Activated naive CD4-positive, alpha-beta T cell treated with anti-CD3 and anti-CD28 coated beads for 36 hours (primary cell): ENCODE results near the gene CCM2. TPM values are rescaled to one million over a fixed set of nuclear protein-coding genes. Genes with fewer than 3 reads are reported as not detected.

Source experiments
- CTCF ChIA-PET: fragments of 350-600 bp; sonication (Branson Sonifier 250); formaldehyde crosslinking; loops from one replicate; lab custom pipeline; 2021; ENCODE audit warnings: antibody characterized with exemption; lab: Charles Lee
- DNase-seq: peaks from one replicate; pipeline ENCODE4 v3.0.0-alpha.2; 2020
- H3K27ac Mint-ChIP-seq: one replicate; pipeline ENCODE4 v1.8.0; 2021; ENCODE audit warnings: mild to moderate bottlenecking, mixed read lengths
- H3K27me3 Mint-ChIP-seq: one replicate; pipeline ENCODE4 v1.8.0; 2021; ENCODE audit warnings: low read depth, mixed read lengths
- H3K36me3 Mint-ChIP-seq: one replicate; pipeline ENCODE4 v1.8.0; 2021; ENCODE audit warnings: low read depth, mixed read lengths
- H3K4me1 Mint-ChIP-seq: one replicate; pipeline ENCODE4 v1.8.0; 2021; ENCODE audit warnings: low read depth, mixed read lengths
- H3K4me3 Mint-ChIP-seq: one replicate; pipeline ENCODE4 v1.8.0; 2021; ENCODE audit warnings: mild to moderate bottlenecking, moderate library complexity, mixed read lengths
- H3K9me3 Mint-ChIP-seq: one replicate; pipeline ENCODE4 v1.8.0; 2021; ENCODE audit warnings: mixed read lengths
- intact Hi-C: fragments of 100-400 bp; cut with micrococcal nuclease; formaldehyde crosslinking; loops from one replicate; pipeline ENCODE4 v1.15.1; 2023
- total RNA-seq, 2 experiments: library from RNA; stranded (reverse); gene quantifications; one replicate each; pipeline ENCODE4 v1.2.3, GENCODE V29; 2021

The CCM2 gene
- total RNA-seq, 2 experiments from 2014 or later: 87.9 to 88.3 TPM

DNA sequence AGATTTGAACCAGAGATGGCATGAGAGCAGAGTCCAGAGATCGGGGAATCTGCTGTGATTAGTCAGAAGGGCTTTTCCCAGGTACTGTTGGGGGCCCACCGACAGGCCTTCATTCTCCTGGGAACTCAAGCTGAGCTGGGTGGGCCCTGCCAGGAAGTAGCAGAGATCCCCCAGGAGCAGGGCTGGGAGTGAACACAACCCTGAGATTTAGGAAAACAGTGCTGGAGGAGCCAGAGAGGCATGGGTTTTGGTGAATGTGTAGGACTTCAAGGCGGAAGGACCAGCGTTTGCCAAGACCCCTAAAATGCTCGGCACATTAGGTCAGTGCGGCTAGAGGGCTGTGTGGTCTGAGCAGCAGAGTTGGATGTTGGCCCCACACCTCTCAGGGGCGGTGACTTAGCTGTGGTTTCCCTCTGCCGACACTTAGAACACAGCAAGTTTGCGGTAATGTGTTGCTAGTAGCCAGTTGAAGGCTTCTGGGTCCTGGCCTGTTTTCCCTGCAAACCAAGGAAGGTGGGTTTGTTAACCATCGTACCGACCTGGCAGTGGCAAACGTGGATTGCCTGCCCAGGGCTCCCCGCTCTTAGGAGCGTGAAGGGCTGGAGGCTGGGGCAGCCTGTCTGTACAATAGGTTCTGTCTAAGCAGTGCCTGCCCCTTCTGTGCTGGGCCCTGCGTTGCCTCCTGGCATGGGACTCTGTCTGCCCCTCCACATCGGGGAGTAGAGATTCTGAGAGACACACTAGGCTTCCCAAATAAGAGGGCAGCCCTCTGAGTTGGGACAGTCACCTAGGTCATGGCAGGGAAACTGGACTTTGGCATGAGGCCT lies 74.7 kb downstream of the CCM2 start:
- Mint-ChIP-seq H3K27me3 (no peaks in the 10 kb centered on the region), H3K4me1 (no peaks in the 10 kb centered on the region), H3K9me3 (no peaks in the 10 kb centered on the region), H3K36me3 (peaks cover 26% of the 10 kb centered on the region), H3K4me3 (no peak overlapping the region), H3K27ac (peak overlapping the region; percentile 56)
- intact Hi-C loops: no loop called here
- CTCF ChIA-PET: no interaction called here
- DNase-seq: no peak

DNA sequence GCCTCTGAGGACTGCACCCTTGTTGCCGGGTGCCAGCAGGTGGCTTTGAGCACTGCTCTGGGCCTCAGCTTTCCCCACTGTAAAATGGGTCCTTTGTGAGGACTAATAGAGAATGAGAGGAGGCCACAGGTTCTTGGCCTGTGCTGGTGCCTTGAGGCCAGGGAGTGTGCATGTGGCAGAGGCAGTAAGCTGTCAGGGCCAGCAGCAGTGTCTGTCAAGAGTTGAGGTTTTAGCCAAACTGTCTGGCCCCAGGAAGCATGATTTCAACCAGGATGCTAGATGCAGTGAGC lies 75.3 kb downstream of the CCM2 start:
- Mint-ChIP-seq H3K4me3 (no peak overlapping the region), H3K36me3 (peaks cover 26% of the 10 kb centered on the region), H3K27ac (no peak overlapping the region), H3K4me1 (no peaks in the 10 kb centered on the region), H3K9me3 (no peaks in the 10 kb centered on the region), H3K27me3 (no peaks in the 10 kb centered on the region)
- CTCF ChIA-PET: no interaction called here
- intact Hi-C loops: no loop called here
- DNase-seq: no peak

DNA sequence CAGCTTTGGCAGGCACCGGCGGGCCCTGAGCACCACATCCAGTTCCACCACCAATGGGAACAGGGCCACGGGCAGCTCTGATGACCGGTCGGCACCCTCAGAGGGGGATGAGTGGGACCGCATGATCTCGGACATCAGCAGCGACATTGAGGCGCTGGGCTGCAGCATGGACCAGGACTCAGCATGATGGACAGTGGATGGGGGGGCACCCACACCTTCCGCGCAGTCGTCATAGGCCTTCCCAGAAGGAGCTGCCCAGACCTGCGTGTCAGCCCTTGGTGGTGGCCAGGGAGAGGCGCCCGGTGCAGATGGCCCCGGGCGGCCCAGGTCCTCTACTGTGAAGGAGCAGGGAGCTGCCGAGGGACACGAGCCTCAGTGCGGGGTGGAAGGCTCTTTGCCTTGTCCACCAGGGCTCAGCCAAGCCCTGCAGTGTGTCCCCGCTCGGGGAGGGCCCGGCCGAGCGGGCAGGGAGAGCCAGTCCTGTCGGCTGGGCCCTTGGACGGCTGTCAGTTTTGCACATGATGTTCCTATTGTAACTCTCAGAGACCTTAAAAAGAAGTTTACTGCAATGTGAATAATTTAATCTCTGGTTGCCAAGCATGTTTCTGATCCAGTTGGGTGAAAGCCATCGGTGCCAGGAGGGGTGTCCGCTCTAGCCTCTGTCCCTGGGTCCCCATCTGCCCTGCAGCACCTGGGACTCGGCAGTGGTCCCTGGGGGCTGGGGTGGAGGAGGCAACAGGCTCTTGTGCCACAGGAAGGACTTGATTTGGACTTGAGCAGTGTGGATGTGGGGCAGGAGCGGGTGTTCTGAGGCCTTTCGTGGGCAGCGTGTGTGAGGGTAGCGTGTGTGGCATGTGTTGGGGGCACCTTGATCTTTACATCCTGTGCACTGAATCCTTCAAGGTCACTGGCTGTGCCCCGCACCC lies 76.1 kb downstream of the CCM2 start:
- peak overlapping the region; percentile 28 for H3K27ac Mint-ChIP-seq
- intact Hi-C loops: no loop called here
- no peaks in the 10 kb centered on the region for H3K4me1 Mint-ChIP-seq
- H3K36me3 Mint-ChIP-seq: peaks cover 26% of the 10 kb centered on the region
- no peaks in the 10 kb centered on the region for H3K9me3 Mint-ChIP-seq
- CTCF ChIA-PET: no interaction called here
- no peaks in the 10 kb centered on the region for H3K27me3 Mint-ChIP-seq
- no peak overlapping the region for H3K4me3 Mint-ChIP-seq
- no peak for DNase-seq

DNA sequence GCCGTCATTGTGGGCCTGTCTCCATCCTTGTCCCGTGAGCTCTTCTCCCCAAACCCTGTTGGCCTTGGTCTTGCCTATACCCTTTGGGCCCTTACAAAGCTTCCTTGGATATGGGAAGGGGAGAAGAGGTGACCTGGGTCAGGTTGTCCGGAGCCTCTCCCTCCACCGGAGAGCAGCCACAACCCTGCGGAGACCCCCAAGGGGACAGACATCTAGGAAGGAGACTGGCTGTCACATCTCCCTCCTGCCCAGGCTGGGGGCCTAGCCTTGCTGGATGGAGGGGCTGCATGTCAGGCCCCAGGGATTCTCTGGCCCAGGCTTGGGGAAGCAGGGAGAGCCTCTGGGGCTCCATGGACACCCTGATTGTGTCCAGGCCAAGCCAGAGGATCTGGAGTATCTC lies 76.9 kb downstream of the CCM2 start:
- no peak for DNase-seq
- H3K36me3 Mint-ChIP-seq: peaks cover 25% of the 10 kb centered on the region
- CTCF ChIA-PET: interaction anchor here (0.8 to 1.2 kb wide), 2 partner anchors 59 to 104 kb away, joined by 4 read pairs; no protein-coding TSS in a partner anchor
- H3K4me1 Mint-ChIP-seq: no peaks in the 10 kb centered on the region
- no peaks in the 10 kb centered on the region for H3K27me3 Mint-ChIP-seq
- H3K9me3 Mint-ChIP-seq: no peaks in the 10 kb centered on the region
- H3K4me3 Mint-ChIP-seq: no peak overlapping the region
- intact Hi-C loops: no loop called here
- no peak overlapping the region for H3K27ac Mint-ChIP-seq

DNA sequence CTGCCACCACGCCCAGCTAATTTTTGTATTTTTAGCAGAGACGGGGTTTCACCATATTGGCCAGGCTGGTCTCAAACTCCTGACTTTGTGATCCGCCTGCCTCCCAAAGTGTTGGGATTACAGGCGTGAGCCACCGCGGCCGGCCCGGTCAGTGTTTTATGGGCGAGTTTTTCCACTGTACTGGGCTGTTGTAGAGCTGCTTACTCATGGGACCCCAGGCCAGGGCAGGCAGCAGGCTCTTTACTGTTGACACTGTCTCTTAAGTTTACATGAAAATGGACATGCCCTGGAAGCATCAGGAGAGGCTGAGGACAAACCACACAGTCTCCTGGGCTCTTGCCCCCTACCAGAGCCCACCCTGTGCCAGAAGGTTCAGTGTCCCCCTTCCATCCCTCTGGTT lies 77.6 kb downstream of the CCM2 start:
- no peak for DNase-seq
- H3K27ac Mint-ChIP-seq: no peak overlapping the region
- peaks cover 25% of the 10 kb centered on the region for H3K36me3 Mint-ChIP-seq
- intact Hi-C loops: no loop called here
- no peaks in the 10 kb centered on the region for H3K9me3 Mint-ChIP-seq
- H3K4me3 Mint-ChIP-seq: no peak overlapping the region
- H3K27me3 Mint-ChIP-seq: no peaks in the 10 kb centered on the region
- CTCF ChIA-PET: interaction anchor here (0.8 to 1.2 kb wide), 2 partner anchors 58 to 105 kb away, joined by 4 read pairs; no protein-coding TSS in a partner anchor
- H3K4me1 Mint-ChIP-seq: no peaks in the 10 kb centered on the region

DNA sequence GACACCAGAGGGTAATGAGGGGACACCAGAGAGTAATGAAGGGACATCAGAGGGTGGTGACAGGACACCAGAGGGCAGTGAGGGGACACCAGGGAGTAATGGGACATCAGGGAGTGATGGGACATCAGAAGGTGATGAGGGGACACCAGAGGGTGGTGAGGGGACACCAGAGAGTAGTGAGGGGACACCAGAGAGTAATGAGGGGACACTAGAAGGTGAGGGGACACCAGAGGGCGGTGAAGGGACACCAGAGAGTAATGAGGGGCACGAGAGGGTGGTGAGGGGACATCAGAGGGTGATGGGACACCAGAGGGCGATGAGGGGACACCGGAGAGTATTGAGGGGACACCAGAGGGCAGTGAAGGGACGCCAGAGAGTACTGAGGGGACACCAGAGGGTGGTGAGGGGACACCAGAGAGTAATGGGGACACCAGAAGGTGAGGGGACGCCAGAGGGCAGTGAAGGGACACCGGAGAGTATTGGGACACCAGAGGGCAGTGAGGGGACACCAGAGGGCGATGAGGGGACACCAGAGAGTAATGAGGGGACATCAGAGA lies 78.2 kb downstream of the CCM2 start:
- intact Hi-C loops: no loop called here
- DNase-seq: no peak
- no peaks in the 10 kb centered on the region for H3K9me3 Mint-ChIP-seq
- H3K27ac Mint-ChIP-seq: peak overlapping the region; percentile 36
- no peak overlapping the region for H3K4me3 Mint-ChIP-seq
- H3K36me3 Mint-ChIP-seq: peaks cover 20% of the 10 kb centered on the region
- H3K27me3 Mint-ChIP-seq: no peaks in the 10 kb centered on the region
- no peaks in the 10 kb centered on the region for H3K4me1 Mint-ChIP-seq
- CTCF ChIA-PET: interaction anchor here (1.2 kb wide), 1 partner anchor 58 kb away, joined by 4 read pairs; no protein-coding TSS in a partner anchor

DNA sequence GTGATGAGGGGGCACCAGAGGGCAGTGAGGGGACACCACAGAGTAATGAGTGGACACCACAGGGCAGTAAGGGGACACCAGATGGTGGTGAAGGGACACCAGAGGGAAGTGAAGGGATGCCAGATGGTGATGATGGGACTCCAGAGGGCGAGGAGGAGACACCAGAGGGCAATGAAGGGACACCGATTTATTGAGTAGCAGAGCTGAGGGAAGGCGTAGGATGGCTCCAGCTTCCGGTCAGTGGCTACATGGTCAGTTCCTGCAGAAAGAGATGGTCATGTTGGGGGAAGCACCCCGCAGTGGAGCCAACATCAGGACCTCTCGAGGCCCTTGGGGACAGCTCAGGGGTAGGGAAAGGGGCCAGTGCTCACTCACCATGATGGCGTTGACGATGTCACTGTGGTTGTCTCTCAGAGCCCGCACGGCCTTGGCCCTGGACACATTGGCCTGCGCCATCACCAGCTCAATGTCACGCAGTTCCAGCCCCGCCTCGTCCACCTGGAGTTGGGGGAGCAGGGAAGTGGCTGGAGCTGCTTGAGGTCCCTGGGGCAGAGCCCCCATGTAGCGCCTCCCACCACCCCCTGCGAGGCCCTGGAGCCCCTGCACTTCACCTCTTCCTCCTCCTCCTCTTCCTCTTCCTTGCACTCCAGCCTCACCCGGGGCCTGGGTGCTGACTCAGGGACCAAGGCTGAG lies 80.4 kb downstream of the CCM2 start:
- peak; percentile 5 for DNase-seq
- Mint-ChIP-seq H3K36me3 (peaks cover 10% of the 10 kb centered on the region), H3K27me3 (no peaks in the 10 kb centered on the region), H3K9me3 (no peaks in the 10 kb centered on the region), H3K4me1 (no peaks in the 10 kb centered on the region), H3K27ac (no peak overlapping the region), H3K4me3 (no peak overlapping the region)
- intact Hi-C loops: loop anchor here (2.0 kb wide), 1 partner anchor 56 kb away; no protein-coding TSS in a partner anchor
- CTCF ChIA-PET: interaction anchor here (1.1 to 2.6 kb wide), 2 partner anchors 9 to 56 kb away, joined by 3 to 7 read pairs; partner anchors contain the start of gene NACAD

DNA sequence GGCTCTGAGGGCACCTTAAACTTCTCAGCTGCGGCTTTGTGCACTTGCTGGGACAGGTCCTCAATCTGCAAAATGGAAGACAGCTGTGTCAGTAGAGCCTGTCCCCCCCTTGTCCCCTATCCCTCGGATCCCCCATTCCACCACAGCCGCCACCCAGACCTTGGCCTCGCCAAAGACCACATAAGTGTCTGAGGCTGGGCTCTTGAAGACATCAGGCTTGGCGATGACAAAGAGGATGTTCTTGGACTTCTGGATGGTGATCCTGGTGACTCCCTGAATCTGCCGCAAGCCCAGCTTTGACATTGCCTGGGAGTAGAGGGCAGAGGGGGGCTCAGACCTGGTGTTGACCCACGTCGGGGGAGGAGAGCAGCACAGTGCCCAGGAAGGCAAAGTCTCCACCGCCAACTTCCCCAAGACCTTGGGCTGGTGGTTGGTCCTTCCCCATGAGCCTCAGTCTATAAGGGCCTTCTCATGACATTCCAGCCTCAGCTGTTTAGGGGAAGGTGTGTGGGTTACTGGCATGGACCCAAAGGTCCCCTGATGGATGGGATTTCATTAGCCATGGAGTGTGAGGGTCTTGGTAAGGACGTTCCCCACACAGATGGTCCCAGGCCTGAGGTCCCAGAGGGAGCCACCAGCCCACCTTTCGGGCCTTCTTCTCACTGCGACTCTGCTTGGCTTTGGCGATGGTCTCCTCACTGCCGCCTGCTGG lies 81.1 kb downstream of the CCM2 start:
- Mint-ChIP-seq H3K27me3 (no peaks in the 10 kb centered on the region), H3K4me1 (no peaks in the 10 kb centered on the region), H3K27ac (no peak overlapping the region), H3K36me3 (peaks cover 7% of the 10 kb centered on the region), H3K9me3 (no peaks in the 10 kb centered on the region), H3K4me3 (no peak overlapping the region)
- CTCF ChIA-PET: interaction anchor here (1.1 to 2.6 kb wide), 2 partner anchors 8 to 55 kb away, joined by 3 to 7 read pairs; partner anchors contain the start of gene NACAD
- intact Hi-C loops: loop anchor here (2.0 kb wide), 1 partner anchor 56 kb away; no protein-coding TSS in a partner anchor
- peak; percentile 3 for DNase-seq

DNA sequence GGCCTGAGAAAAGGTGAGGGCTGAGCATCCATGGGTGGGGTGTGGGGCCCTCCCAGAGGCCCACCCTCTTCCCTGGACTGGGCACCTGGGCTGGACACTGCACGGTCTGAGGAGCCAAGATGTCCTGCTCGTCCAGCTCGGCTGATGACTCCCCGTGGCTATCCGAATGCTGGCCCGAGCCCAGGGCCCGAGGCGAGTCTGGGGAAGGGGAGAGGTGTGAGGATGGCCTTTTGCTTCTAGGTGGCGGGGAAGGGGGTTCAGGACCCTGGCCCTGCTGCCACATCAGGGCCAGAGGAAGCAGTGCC lies 81.6 kb downstream of the CCM2 start:
- H3K27ac Mint-ChIP-seq: no peak overlapping the region
- no peaks in the 10 kb centered on the region for H3K27me3 Mint-ChIP-seq
- no peak for DNase-seq
- H3K4me1 Mint-ChIP-seq: no peaks in the 10 kb centered on the region
- CTCF ChIA-PET: interaction anchor here (2.6 kb wide), 1 partner anchor 54 kb away, joined by 7 read pairs; no protein-coding TSS in a partner anchor
- H3K36me3 Mint-ChIP-seq: peaks cover 5% of the 10 kb centered on the region
- intact Hi-C loops: loop anchor here (2.0 kb wide), 1 partner anchor 55 kb away; no protein-coding TSS in a partner anchor
- H3K4me3 Mint-ChIP-seq: no peak overlapping the region
- no peaks in the 10 kb centered on the region for H3K9me3 Mint-ChIP-seq

DNA sequence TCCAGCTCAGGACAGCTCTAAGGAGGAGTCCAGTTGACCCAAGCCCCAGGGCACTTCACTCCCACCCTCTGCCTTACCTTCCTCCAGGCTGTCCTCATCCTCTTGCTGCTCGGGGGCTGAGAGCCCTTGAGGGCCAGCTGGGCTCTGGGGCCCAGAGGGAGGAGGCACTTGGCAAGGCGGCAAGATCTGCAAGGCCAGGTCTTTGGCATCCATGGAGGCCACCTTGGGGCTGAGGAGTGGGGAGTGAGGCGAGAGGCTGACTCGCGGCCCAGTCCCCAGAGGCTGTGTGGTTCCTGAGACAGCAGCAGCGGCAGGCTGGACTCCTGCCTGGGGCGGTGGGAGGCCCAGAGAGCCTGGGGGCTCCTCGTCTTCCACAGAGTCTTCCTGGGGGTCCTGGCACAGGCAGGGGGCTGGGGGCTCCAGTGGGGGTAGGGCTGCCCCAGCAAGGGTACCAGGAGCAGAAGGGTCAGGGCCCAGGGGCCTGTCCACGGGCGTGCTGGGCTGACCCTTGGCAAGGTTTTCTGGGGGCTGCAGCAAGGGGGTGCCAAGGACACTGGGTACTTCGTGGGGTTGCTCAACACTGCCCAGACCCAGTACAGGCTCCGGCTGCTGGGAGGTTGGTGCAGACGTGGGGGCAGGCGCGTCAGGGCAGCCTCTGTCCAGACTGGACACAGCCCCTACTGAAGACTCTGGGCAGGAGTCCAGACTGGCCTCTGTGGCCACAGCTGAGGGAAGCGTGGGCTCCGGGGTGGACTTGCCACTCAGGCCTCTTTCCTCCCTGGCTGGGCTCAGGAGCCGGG lies 82.2 kb downstream of the CCM2 start:
- no peak for DNase-seq
- intact Hi-C loops: no loop called here

More for the DNA sequence above, 82.2 kb downstream of the CCM2 start:
- Mint-ChIP-seq H3K4me1 (no peaks in the 10 kb centered on the region), H3K9me3 (no peaks in the 10 kb centered on the region), H3K36me3 (no peaks in the 10 kb centered on the region), H3K4me3 (no peak overlapping the region), H3K27me3 (no peaks in the 10 kb centered on the region), H3K27ac (no peak overlapping the region)
- CTCF ChIA-PET: interaction anchor here (2.6 kb wide), 1 partner anchor 54 kb away, joined by 7 read pairs; no protein-coding TSS in a partner anchor
